GM18526 (cell line): ENCODE results near the gene BCL2.

Experiments used
- POLR2A ChIP-seq: IDR thresholded peaks from 3 replicates; pipeline ENCODE4 v1.6.1; 2011; ENCODE audit not compliant: insufficient read length; ENCODE audit errors: extremely low read depth

BCL2 gene

GRCh38 chr18:63262369-63263335 is 56.9 kb downstream of the BCL2 start:
- TF ChIP-seq POLR2A, result no peak

- no peak for TF ChIP-seq POLR2A
Observed at GRCh38 chr18:63261029-63261428, 58.5 kb downstream of the BCL2 start.

- TF ChIP-seq POLR2A, result no peak
Observed at GRCh38 chr18:63260380-63260754, 59.2 kb downstream of the BCL2 start.

- no peak for TF ChIP-seq POLR2A
Observed at GRCh38 chr18:63259567-63260379, 59.8 kb downstream of the BCL2 start.

- TF ChIP-seq POLR2A, result no peak
Observed at GRCh38 chr18:63258749-63259566, 60.6 kb downstream of the BCL2 start.

- TF ChIP-seq POLR2A, result no peak
Observed at GRCh38 chr18:63257453-63257852, 62.1 kb downstream of the BCL2 start.

GRCh38 chr18:63255435-63255834 is 64.1 kb downstream of the BCL2 start:
- no peak for TF ChIP-seq POLR2A

GRCh38 chr18:63254716-63255399 is 64.7 kb downstream of the BCL2 start:
- TF ChIP-seq POLR2A, result no peak

- no peak for TF ChIP-seq POLR2A
Observed at GRCh38 chr18:63253428-63254372, 65.9 kb downstream of the BCL2 start.

- no peak for TF ChIP-seq POLR2A
Observed at GRCh38 chr18:63253014-63253413, 66.6 kb downstream of the BCL2 start.

- no peak for TF ChIP-seq POLR2A
Observed at GRCh38 chr18:63249771-63250170, 69.8 kb downstream of the BCL2 start.

- TF ChIP-seq POLR2A, result no peak
Observed at GRCh38 chr18:63247926-63248325, 71.6 kb downstream of the BCL2 start.

GRCh38 chr18:63247506-63247905 is 72.1 kb downstream of the BCL2 start:
- no peak for TF ChIP-seq POLR2A

GRCh38 chr18:63245600-63245999 is 74.0 kb downstream of the BCL2 start:
- no peak for TF ChIP-seq POLR2A

- no peak for TF ChIP-seq POLR2A
Observed at GRCh38 chr18:63244607-63245006, 75.0 kb downstream of the BCL2 start.
